Activated B cell treated with CpG ODN at 0.5 μM for 24 hours (primary cell): Measurements from ENCODE around the gene THBS1. TPM values are rescaled to one million over a fixed set of nuclear protein-coding genes. Genes with fewer than 3 reads are reported as not detected.

Experiments used
- ATAC-seq: fragments of 200-7000 bp; cut with Tn5 transposase; one replicate; pipeline ENCODE4 v1.10.0; 2021; ENCODE audit warnings: low read depth, mild to moderate bottlenecking, moderate library complexity
- CTCF ChIA-PET: fragments of 350-600 bp; sonication (Branson Sonifier 250); formaldehyde crosslinking; loops from one replicate; lab custom pipeline; 2021; ENCODE audit warnings: antibody characterized with exemption; lab: Charles Lee
- POLR2A ChIA-PET: fragments of 350-600 bp; sonication (Branson Sonifier 250); formaldehyde crosslinking; loops from one replicate; lab custom pipeline; 2021; ENCODE audit warnings: antibody characterized with exemption; lab: Charles Lee
- DNase-seq: peaks from one replicate; pipeline ENCODE4 v3.0.0; 2022
- H3K27ac Mint-ChIP-seq: one replicate; pipeline ENCODE4 v1.8.0; 2020; ENCODE audit warnings: mixed read lengths
- H3K27me3 Mint-ChIP-seq: one replicate; pipeline ENCODE4 v1.8.0; 2021; ENCODE audit warnings: mixed read lengths
- H3K36me3 Mint-ChIP-seq: one replicate; pipeline ENCODE4 v1.8.0; 2021; ENCODE audit warnings: low read depth, mixed read lengths
- H3K4me1 Mint-ChIP-seq: one replicate; pipeline ENCODE4 v1.8.0; 2021; ENCODE audit warnings: mixed read lengths
- H3K4me3 Mint-ChIP-seq: one replicate; pipeline ENCODE4 v1.8.0; 2020; ENCODE audit warnings: mild to moderate bottlenecking, mixed read lengths
- H3K9me3 Mint-ChIP-seq: one replicate; pipeline ENCODE4 v1.8.0; 2020; ENCODE audit warnings: mixed read lengths
- CTCF ChIP-seq: fragments of 200-600 bp; IDR thresholded peaks from one replicate; pipeline ENCODE4 v1.8.0; 2022; ENCODE audit warnings: antibody characterized with exemption, mild to moderate bottlenecking
- intact Hi-C: fragments of 100-400 bp; cut with micrococcal nuclease; formaldehyde crosslinking; loops from one replicate; pipeline ENCODE4 v1.15.1; 2024
- total RNA-seq: library from RNA; stranded (reverse); gene quantifications from 2 replicates; pipeline ENCODE4 v1.2.3, GENCODE V29; 2022

Gene THBS1
- total RNA-seq, 1 donor from 2014 or later: 1.7 TPM

DNA sequence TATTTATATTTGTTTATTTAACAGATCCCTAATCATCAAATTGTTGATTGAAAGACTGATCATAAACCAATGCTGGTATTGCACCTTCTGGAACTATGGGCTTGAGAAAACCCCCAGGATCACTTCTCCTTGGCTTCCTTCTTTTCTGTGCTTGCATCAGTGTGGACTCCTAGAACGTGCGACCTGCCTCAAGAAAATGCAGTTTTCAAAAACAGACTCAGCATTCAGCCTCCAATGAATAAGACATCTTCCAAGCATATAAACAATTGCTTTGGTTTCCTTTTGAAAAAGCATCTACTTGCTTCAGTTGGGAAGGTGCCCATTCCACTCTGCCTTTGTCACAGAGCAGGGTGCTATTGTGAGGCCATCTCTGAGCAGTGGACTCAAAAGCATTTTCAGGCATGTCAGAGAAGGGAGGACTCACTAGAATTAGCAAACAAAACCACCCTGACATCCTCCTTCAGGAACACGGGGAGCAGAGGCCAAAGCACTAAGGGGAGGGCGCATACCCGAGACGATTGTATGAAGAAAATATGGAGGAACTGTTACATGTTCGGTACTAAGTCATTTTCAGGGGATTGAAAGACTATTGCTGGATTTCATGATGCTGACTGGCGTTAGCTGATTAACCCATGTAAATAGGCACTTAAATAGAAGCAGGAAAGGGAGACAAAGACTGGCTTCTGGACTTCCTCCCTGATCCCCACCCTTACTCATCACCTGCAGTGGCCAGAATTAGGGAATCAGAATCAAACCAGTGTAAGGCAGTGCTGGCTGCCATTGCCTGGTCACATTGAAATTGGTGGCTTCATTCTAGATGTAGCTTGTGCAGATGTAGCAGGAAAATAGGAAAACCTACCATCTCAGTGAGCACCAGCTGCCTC lies 14.7 kb downstream of the THBS1 start:
- no peak for TF ChIP-seq CTCF
- ATAC-seq (no peak), DNase-seq (no peak)
- intact Hi-C loops: no loop called here
- Mint-ChIP-seq H3K36me3 (no peaks in the 10 kb centered on the region), H3K27ac (no peak overlapping the region), H3K4me3 (no peak overlapping the region), H3K4me1 (no peaks in the 10 kb centered on the region), H3K9me3 (no peaks in the 10 kb centered on the region), H3K27me3 (peaks cover 1% of the 10 kb centered on the region)
- ChIA-PET POLR2A (no interaction called here), CTCF (no interaction called here)

DNA sequence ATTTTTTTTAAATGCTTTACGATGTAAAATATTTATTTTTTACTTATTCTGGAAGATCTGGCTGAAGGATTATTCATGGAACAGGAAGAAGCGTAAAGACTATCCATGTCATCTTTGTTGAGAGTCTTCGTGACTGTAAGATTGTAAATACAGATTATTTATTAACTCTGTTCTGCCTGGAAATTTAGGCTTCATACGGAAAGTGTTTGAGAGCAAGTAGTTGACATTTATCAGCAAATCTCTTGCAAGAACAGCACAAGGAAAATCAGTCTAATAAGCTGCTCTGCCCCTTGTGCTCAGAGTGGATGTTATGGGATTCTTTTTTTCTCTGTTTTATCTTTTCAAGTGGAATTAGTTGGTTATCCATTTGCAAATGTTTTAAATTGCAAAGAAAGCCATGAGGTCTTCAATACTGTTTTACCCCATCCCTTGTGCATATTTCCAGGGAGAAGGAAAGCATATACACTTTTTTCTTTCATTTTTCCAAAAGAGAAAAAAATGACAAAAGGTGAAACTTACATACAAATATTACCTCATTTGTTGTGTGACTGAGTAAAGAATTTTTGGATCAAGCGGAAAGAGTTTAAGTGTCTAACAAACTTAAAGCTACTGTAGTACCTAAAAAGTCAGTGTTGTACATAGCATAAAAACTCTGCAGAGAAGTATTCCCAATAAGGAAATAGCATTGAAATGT lies 15.6 kb downstream of the THBS1 start:
- H3K9me3 Mint-ChIP-seq: no peaks in the 10 kb centered on the region
- TF ChIP-seq CTCF: no peak
- DNase-seq: no peak
- H3K36me3 Mint-ChIP-seq: no peaks in the 10 kb centered on the region
- ChIA-PET CTCF (no interaction called here), POLR2A (no interaction called here)
- H3K4me3 Mint-ChIP-seq: no peak overlapping the region
- H3K27ac Mint-ChIP-seq: no peak overlapping the region
- ATAC-seq: no peak
- intact Hi-C loops: no loop called here
- H3K27me3 Mint-ChIP-seq: peaks cover 1% of the 10 kb centered on the region
- H3K4me1 Mint-ChIP-seq: no peaks in the 10 kb centered on the region

DNA sequence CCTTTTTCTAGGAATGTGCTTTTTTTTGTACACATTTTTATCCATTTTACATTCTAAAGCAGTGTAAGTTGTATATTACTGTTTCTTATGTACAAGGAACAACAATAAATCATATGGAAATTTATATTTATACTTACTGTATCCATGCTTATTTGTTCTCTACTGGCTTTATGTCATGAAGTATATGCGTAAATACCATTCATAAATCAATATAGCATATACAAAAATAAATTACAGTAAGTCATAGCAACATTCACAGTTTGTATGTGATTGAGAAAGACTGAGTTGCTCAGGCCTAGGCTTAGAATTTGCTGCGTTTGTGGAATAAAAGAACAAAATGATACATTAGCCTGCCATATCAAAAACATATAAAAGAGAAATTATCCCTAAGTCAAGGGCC lies 16.5 kb downstream of the THBS1 start:
- intact Hi-C loops: no loop called here
- peaks cover 1% of the 10 kb centered on the region for H3K27me3 Mint-ChIP-seq
- no peak for TF ChIP-seq CTCF
- no peak overlapping the region for H3K27ac Mint-ChIP-seq
- ATAC-seq (no peak), DNase-seq (no peak)
- H3K36me3 Mint-ChIP-seq: no peaks in the 10 kb centered on the region
- POLR2A ChIA-PET: no interaction called here
- no peaks in the 10 kb centered on the region for H3K4me1 Mint-ChIP-seq
- no peaks in the 10 kb centered on the region for H3K9me3 Mint-ChIP-seq
- CTCF ChIA-PET: no interaction called here
- no peak overlapping the region for H3K4me3 Mint-ChIP-seq

DNA sequence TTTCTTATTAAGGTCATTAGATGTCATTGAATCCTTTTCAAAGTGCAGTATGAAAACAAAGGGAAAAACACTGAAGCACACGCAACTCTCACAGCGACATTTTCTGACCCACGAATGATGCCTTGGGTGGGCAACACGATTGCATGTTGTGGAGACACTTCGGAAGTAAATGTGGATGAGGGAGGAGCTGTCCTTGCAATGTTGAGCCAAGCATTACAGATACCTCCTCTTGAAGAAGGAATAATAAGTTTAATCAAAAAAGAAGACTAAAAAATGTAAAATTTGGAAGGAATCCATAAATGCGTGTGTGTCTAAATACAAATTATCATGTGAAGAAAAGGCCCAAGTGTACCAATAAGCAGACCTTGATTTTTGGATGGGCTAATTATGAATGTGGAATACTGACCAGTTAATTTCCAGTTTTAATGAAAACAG lies 16.9 kb downstream of the THBS1 start:
- ChIA-PET POLR2A (no interaction called here), CTCF (no interaction called here)
- H3K36me3 Mint-ChIP-seq: no peaks in the 10 kb centered on the region
- ATAC-seq (no peak), DNase-seq (no peak)
- no peak overlapping the region for H3K27ac Mint-ChIP-seq
- H3K27me3 Mint-ChIP-seq: peaks cover 1% of the 10 kb centered on the region
- H3K9me3 Mint-ChIP-seq: no peaks in the 10 kb centered on the region
- intact Hi-C loops: no loop called here
- no peak for TF ChIP-seq CTCF
- H3K4me1 Mint-ChIP-seq: no peaks in the 10 kb centered on the region
- no peak overlapping the region for H3K4me3 Mint-ChIP-seq

- no peak overlapping the region for H3K4me3 Mint-ChIP-seq
- H3K27ac Mint-ChIP-seq: no peak overlapping the region
- H3K9me3 Mint-ChIP-seq: no peaks in the 10 kb centered on the region
- H3K36me3 Mint-ChIP-seq: no peaks in the 10 kb centered on the region
- DNase-seq (no peak), ATAC-seq (no peak)
- CTCF ChIA-PET: no interaction called here
- no peaks in the 10 kb centered on the region for H3K4me1 Mint-ChIP-seq
- no peak for TF ChIP-seq CTCF
- POLR2A ChIA-PET: no interaction called here
- H3K27me3 Mint-ChIP-seq: peaks cover 1% of the 10 kb centered on the region
- intact Hi-C loops: no loop called here
These were observed 17.4 kb downstream of the THBS1 start for GRCh38 chr15:39598186-39598850.
